ENCODE results near the gene GNRH2. TPM values are rescaled to one million over a fixed set of nuclear protein-coding genes. Genes with fewer than 3 reads are reported as not detected.
"Not testable (repeated sequence)": the region's sequence is repeated elsewhere in the genome, so short reads cannot be mapped to it uniquely, and the experiment has no call there.

Gene GNRH2
- total RNA-seq, 2 donors from 2014 or later: 2.5 TPM; not detected in 1

GRCh38 chr20:3071266-3071609 lies 27.8 kb downstream of the GNRH2 start:
- H3K4me3 Mint-ChIP-seq: peak overlapping the region; percentile 47
- no peak overlapping the region for H3K27ac ChIP-seq (ENCODE audit: low read depth, low read length)
- DNase-seq: no peak
- no peaks in the 10 kb centered on the region for H3K36me3 ChIP-seq (ENCODE audit: control insufficient read depth, insufficient read depth, low read length)
- no peak for TF ChIP-seq CTCF (conservative IDR thresholded peaks at IDR 0.05)
- peaks cover 68% of the 10 kb centered on the region for H3K27me3 Mint-ChIP-seq (ENCODE audit: insufficient read depth)
- no peaks in the 10 kb centered on the region for H3K4me1 ChIP-seq (ENCODE audit: control insufficient read depth, insufficient read depth, low read length)
- no peaks in the 10 kb centered on the region for H3K4me1 Mint-ChIP-seq
- H3K9ac ChIP-seq (ENCODE audit: extremely low read depth, low read length, poor library complexity, severe bottlenecking): no peak overlapping the region
- peaks cover 1% of the 10 kb centered on the region for H3K9me3 Mint-ChIP-seq
- no peak overlapping the region for H3K27ac Mint-ChIP-seq
- H3K4me3 ChIP-seq (ENCODE audit: low read length): no peak overlapping the region
- H3K9me3 ChIP-seq (ENCODE audit: control insufficient read depth, low read length): no peaks in the 10 kb centered on the region
- H3K27me3 ChIP-seq (ENCODE audit: control insufficient read depth, insufficient read depth, low read length, poor library complexity, severe bottlenecking): peaks cover 36% of the 10 kb centered on the region
- WGBS, 2 experiments (ENCODE audit: insufficient coverage in 1 of 2, insufficient read length in 1 of 2): 88 to 92% methylated on average over 3 to 16 of the region's 16 CpGs
- no peaks in the 10 kb centered on the region for H3K36me3 Mint-ChIP-seq (ENCODE audit: low read depth)

- H3K9me3 Mint-ChIP-seq: peaks cover 1% of the 10 kb centered on the region
- Histone ChIP-seq H3K9ac (ENCODE audit: extremely low read depth, low read length, poor library complexity, severe bottlenecking) (no peak within 1 kb of the TSS), H3K4me3 (ENCODE audit: low read length) (no peak within 1 kb of the TSS), H3K27ac (ENCODE audit: low read depth, low read length) (no peak within 1 kb of the TSS), H3K4me1 (ENCODE audit: control insufficient read depth, insufficient read depth, low read length) (no peaks in the 10 kb centered on the region), H3K27me3 (ENCODE audit: control insufficient read depth, insufficient read depth, low read length, poor library complexity, severe bottlenecking) (peaks cover 36% of the 10 kb centered on the region), H3K9me3 (ENCODE audit: control insufficient read depth, low read length) (no peaks in the 10 kb centered on the region), H3K36me3 (ENCODE audit: control insufficient read depth, insufficient read depth, low read length) (no peaks in the 10 kb centered on the region)
- H3K27ac Mint-ChIP-seq: no peak within 1 kb of the TSS
- peaks cover 68% of the 10 kb centered on the region for H3K27me3 Mint-ChIP-seq (ENCODE audit: insufficient read depth)
- peak within 1 kb of the TSS; percentile 47 for H3K4me3 Mint-ChIP-seq
- DNase-seq: peak; percentile 82
- H3K36me3 Mint-ChIP-seq (ENCODE audit: low read depth): no peaks in the 10 kb centered on the region
- TF ChIP-seq CTCF (conservative IDR thresholded peaks at IDR 0.05): peak; percentile 23
- WGBS, 2 experiments (ENCODE audit: insufficient coverage in 1 of 2, insufficient read length in 1 of 2): 32 to 65% methylated on average over 22 to 95 of the region's 95 CpGs
- no peaks in the 10 kb centered on the region for H3K4me1 Mint-ChIP-seq
Measured at GRCh38 chr20:3071610-3072529, 28.4 kb downstream of the GNRH2 start, which contains the start of gene OXT. Gene OXT (plus strand): TSS chr20:3071620. CDS start chr20:3071656, 36 bp downstream.

- Mint-ChIP-seq H3K27me3 (ENCODE audit: insufficient read depth) (peaks cover 66% of the 10 kb centered on the region), H3K4me3 (peak overlapping the region; percentile 47), H3K9me3 (peaks cover 1% of the 10 kb centered on the region), H3K27ac (no peak overlapping the region), H3K4me1 (no peaks in the 10 kb centered on the region), H3K36me3 (ENCODE audit: low read depth) (no peaks in the 10 kb centered on the region)
- DNase-seq: no peak
- no peak for TF ChIP-seq CTCF (conservative IDR thresholded peaks at IDR 0.05)
- no peaks in the 10 kb centered on the region for H3K36me3 ChIP-seq (ENCODE audit: control insufficient read depth, insufficient read depth, low read length)
- 79 to 94% methylated on average over 12 to 22 of the region's 22 CpGs for WGBS, 2 experiments (ENCODE audit: insufficient coverage in 1 of 2, insufficient read length in 1 of 2)
- H3K9me3 ChIP-seq (ENCODE audit: control insufficient read depth, low read length): no peaks in the 10 kb centered on the region
- no peak overlapping the region for H3K9ac ChIP-seq (ENCODE audit: extremely low read depth, low read length, poor library complexity, severe bottlenecking)
- H3K4me3 ChIP-seq (ENCODE audit: low read length): no peak overlapping the region
- H3K27me3 ChIP-seq (ENCODE audit: control insufficient read depth, insufficient read depth, low read length, poor library complexity, severe bottlenecking): peaks cover 36% of the 10 kb centered on the region
- no peak overlapping the region for H3K27ac ChIP-seq (ENCODE audit: low read depth, low read length)
- H3K4me1 ChIP-seq (ENCODE audit: control insufficient read depth, insufficient read depth, low read length): no peaks in the 10 kb centered on the region
Measured at GRCh38 chr20:3072530-3073250, 29.3 kb downstream of the GNRH2 start.

- not testable (repeated sequence) for H3K9me3 Mint-ChIP-seq; H3K9me3 ChIP-seq (ENCODE audit: control insufficient read depth, low read length); DNase-seq; H3K4me3 Mint-ChIP-seq; H3K36me3 ChIP-seq (ENCODE audit: control insufficient read depth, insufficient read depth, low read length); H3K36me3 Mint-ChIP-seq (ENCODE audit: low read depth); H3K27ac Mint-ChIP-seq; H3K4me1 ChIP-seq (ENCODE audit: control insufficient read depth, insufficient read depth, low read length); H3K9ac ChIP-seq (ENCODE audit: extremely low read depth, low read length, poor library complexity, severe bottlenecking); H3K27ac ChIP-seq (ENCODE audit: low read depth, low read length); H3K4me1 Mint-ChIP-seq; H3K4me3 ChIP-seq (ENCODE audit: low read length)
- H3K27me3 Mint-ChIP-seq (ENCODE audit: insufficient read depth): peaks cover 68% of the 10 kb centered on the region
- 83 to 95% methylated on average over 6 to 8 of the region's 8 CpGs for WGBS, 2 experiments (ENCODE audit: insufficient coverage in 1 of 2, insufficient read length in 1 of 2)
- H3K27me3 ChIP-seq (ENCODE audit: control insufficient read depth, insufficient read depth, low read length, poor library complexity, severe bottlenecking): peaks cover 41% of the 10 kb centered on the region
Measured at GRCh38 chr20:3073251-3073643, 29.8 kb downstream of the GNRH2 start.
